GM18508 (cell line): ENCODE results near the gene SNX20.

Experiments used
- ATAC-seq: cut with Tn5 transposase; IDR thresholded peaks from one replicate; pipeline ENCODE4 v1.9.1; 2021; ENCODE audit warnings: moderate number of reproducible peaks; ENCODE audit not compliant: insufficient read depth, unreplicated experiment

The SNX20 gene

GRCh38 chr16:50665128-50665878 lies 15.8 kb downstream of the SNX20 start:
- no peak for ATAC-seq

- no peak for ATAC-seq
Measured at GRCh38 chr16:50664270-50664669, 16.8 kb downstream of the SNX20 start.

GRCh38 chr16:50662306-50662940 lies 18.7 kb downstream of the SNX20 start:
- no peak for ATAC-seq

GRCh38 chr16:50659806-50660205 lies 21.3 kb downstream of the SNX20 start:
- no peak for ATAC-seq

GRCh38 chr16:50657241-50657640 lies 23.9 kb downstream of the SNX20 start:
- no peak for ATAC-seq

- no peak for ATAC-seq
Measured at GRCh38 chr16:50655558-50656055, 25.5 kb downstream of the SNX20 start.

- no peak for ATAC-seq
Measured at GRCh38 chr16:50653633-50654519, 27.2 kb downstream of the SNX20 start.

- no peak for ATAC-seq
Measured at GRCh38 chr16:50652836-50653425, 28.2 kb downstream of the SNX20 start.

GRCh38 chr16:50651835-50652438 lies 29.2 kb downstream of the SNX20 start:
- no peak for ATAC-seq

- ATAC-seq, result no peak
Measured at GRCh38 chr16:50646345-50646744, 34.8 kb downstream of the SNX20 start.

GRCh38 chr16:50645563-50646220 lies 35.4 kb downstream of the SNX20 start:
- ATAC-seq, result no peak

- ATAC-seq, result no peak
Measured at GRCh38 chr16:50644729-50645128, 36.4 kb downstream of the SNX20 start.

GRCh38 chr16:50644245-50644644 lies 36.9 kb downstream of the SNX20 start:
- ATAC-seq, result no peak

GRCh38 chr16:50643192-50643591 lies 37.9 kb downstream of the SNX20 start:
- ATAC-seq, result no peak

GRCh38 chr16:50642349-50642748 lies 38.8 kb downstream of the SNX20 start:
- ATAC-seq, result no peak

- ATAC-seq, result no peak
Measured at GRCh38 chr16:50641818-50642187, 39.3 kb downstream of the SNX20 start.

- no peak for ATAC-seq
Measured at GRCh38 chr16:50640919-50641817, 39.9 kb downstream of the SNX20 start.

- no peak for ATAC-seq
Measured at GRCh38 chr16:50640391-50640790, 40.7 kb downstream of the SNX20 start.
